Left cardiac atrium (tissue), 4 donors: ENCODE measurements around the gene ATF7IP2. TPM values are rescaled to one million over a fixed set of nuclear protein-coding genes. Genes with fewer than 3 reads are reported as not detected.
A peak's percentile ranks its signal among the peaks of the same experiment; 100 is the strongest.

Experiments used
- ATAC-seq, 2 donors: fragments of 200-7000 bp; cut with Tn5 transposase; one replicate each; pipeline ENCODE4 v1.9.1; 2020; ENCODE audit warnings: mild to moderate bottlenecking in 2 of 2, moderate library complexity in 2 of 2
- DNase-seq: peaks from one replicate; pipeline ENCODE4 v3.0.0-alpha.2; 2020
- intact Hi-C, 2 donors: fragments of 100-400 bp; cut with DNase I; formaldehyde crosslinking; loops; one replicate each; pipeline versions ENCODE4 v1.14.1 to v1.15.1; 2022 to 2023
- total RNA-seq, 2 donors: library from RNA; stranded (reverse); fragmentation: NEBNext Ultra II Directional; extraction: Animal tissue kit (Norgen Biotek cat#: 25700); gene quantifications; one replicate each; pipeline ENCODE4 v1.2.1, GENCODE V29; 2021
- donor health status: DM: no; HTN: yes; CAD: no.
- donor health status: DM: no; HTN: yes; CAD: no; lungs with severe emphysema.
- donor health status: DM: yes; HTN: yes; CAD: no.
- donor health status: Dilated cardiomyopathy.

The ATF7IP2 gene
- total RNA-seq, 2 donors from 2014 or later = 24.8 to 28.9 TPM

DNA sequence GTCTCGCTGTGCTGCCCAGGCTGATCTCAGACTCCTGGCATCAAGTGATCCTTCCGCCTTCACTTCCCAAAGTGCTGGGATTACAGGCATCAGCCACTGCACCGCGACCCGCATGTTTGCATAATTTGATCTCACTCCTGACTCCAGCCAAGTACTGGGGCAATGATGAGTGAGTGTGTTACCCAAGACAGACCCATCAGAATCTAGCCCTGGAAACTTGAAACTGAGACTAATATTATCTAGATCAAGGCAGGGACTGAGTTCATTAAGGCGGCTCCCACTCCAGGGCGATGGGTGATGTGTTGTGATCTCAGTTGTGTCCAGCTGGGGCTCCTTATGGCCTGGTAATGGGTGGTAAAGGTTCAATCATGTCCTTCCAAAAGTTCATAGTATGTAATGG lies 141.1 kb downstream of the ATF7IP2 start:
- ATAC-seq (no peak), DNase-seq (no peak)
- intact Hi-C loops = loop anchor here in 1 of 2 donors (10.0 kb wide), 1 partner anchor 48 kb away; no protein-coding TSS in a partner anchor

GRCh38 chr16:10528635-10529034 lies 142.8 kb downstream of the ATF7IP2 start:
- intact Hi-C loops = loop anchor here in 1 of 2 donors (10.0 kb wide), 1 partner anchor 46 kb away; no protein-coding TSS in a partner anchor
- no peak for ATAC-seq
- no peak for DNase-seq

GRCh38 chr16:10529895-10530669 lies 144.2 kb downstream of the ATF7IP2 start:
- no peak for DNase-seq
- peak in 1 of 2 donors; percentile 74 for ATAC-seq
- intact Hi-C loops = loop anchor here in 1 of 2 donors (10.0 kb wide), 1 partner anchor 45 kb away; no protein-coding TSS in a partner anchor

GRCh38 chr16:10530685-10531084 lies 144.8 kb downstream of the ATF7IP2 start:
- intact Hi-C loops = no loop called here
- DNase-seq = no peak
- ATAC-seq = peak; percentile 41 to 84

- ATAC-seq (no peak), DNase-seq (no peak)
- intact Hi-C loops = no loop called here
These were observed 145.7 kb downstream of the ATF7IP2 start for GRCh38 chr16:10531582-10531981.

Other genes with a start within 250 kb of the ATF7IP2 start
- 1 to 10 TPM; 2.0 to 6.5 TPM for gene GRIN2A, start 203.6 kb upstream of the ATF7IP2 start, total RNA-seq
- 10 to 100 TPM; 63.4 to 65.2 TPM for gene EMP2, start 194.5 kb downstream of the ATF7IP2 start, total RNA-seq